Natural killer cell treated with Interleukin-12 subunit alpha and Interleukin-12 subunit beta and Interleukin-15 and Interleukin-18, amount 100 ng/mL, for 72 hours (primary cell): ENCODE measurements around the gene KRT74. TPM values are rescaled to one million over a fixed set of nuclear protein-coding genes. Genes with fewer than 3 reads are reported as not detected.
"Not testable (repeated sequence)": the region's sequence is repeated elsewhere in the genome, so short reads cannot be mapped to it uniquely, and the experiment has no call there.

ENCODE experiments used
- ATAC-seq, 2 donors: fragments of 150-1000 bp; cut with Tn5 transposase in 1 of 2; sonication (Bioruptor Pico), chemical (Tn5 transposase) in 1 of 2; 2 replicates each; pipeline ENCODE4 v1.10.0; 2021
- DNase-seq: peaks from one replicate; pipeline ENCODE4 v3.0.0; 2022; ENCODE audit warnings: low spot score
- H3K27ac Mint-ChIP-seq, 2 donors: 1 replicate in 1 of 2; 2 replicates in 1 of 2; pipeline ENCODE4 v1.8.0; 2022; ENCODE audit warnings: mixed read lengths in 2 of 2, mild to moderate bottlenecking in 1 of 2, moderate library complexity in 1 of 2
- H3K27me3 Mint-ChIP-seq, 2 donors: 1 replicate in 1 of 2; 2 replicates in 1 of 2; pipeline ENCODE4 v1.8.0; 2022; ENCODE audit warnings: mixed read lengths in 2 of 2
- H3K36me3 Mint-ChIP-seq: one replicate; pipeline ENCODE4 v1.8.0; 2022; ENCODE audit warnings: mixed read lengths
- H3K4me1 Mint-ChIP-seq, 2 donors: 1 replicate in 1 of 2; 2 replicates in 1 of 2; pipeline ENCODE4 v1.8.0; 2022; ENCODE audit warnings: low read depth in 2 of 2, mixed read lengths in 2 of 2, mild to moderate bottlenecking in 1 of 2
- H3K4me3 Mint-ChIP-seq: one replicate; pipeline ENCODE4 v1.8.0; 2022; ENCODE audit warnings: mixed read lengths
- H3K9me3 Mint-ChIP-seq: 2 replicates; pipeline ENCODE4 v1.8.0; 2022; ENCODE audit warnings: mixed read lengths
- total RNA-seq, 2 donors: library from RNA; stranded (reverse); gene quantifications; one replicate each; pipeline ENCODE4 v1.2.3, GENCODE V29; 2022

KRT74 gene
- total RNA-seq, 2 donors from 2014 or later, result not detected

DNA sequence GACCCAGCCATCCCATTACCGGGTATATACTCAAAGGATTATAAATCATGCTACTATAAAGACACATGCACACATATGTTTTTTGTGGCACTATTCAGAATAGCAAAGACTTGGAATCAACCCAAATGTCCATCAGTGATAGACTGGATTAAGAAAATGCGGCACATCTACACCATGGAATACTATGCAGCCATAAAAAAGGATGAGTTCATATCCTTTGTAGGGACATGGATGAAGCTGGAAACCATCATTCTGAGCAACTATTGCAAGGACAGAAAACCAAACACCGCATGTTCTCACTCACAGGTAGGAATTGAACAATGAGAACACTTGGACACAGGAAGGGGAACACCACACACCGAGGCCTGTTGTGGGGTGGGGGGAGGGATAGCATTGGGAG lies 20.6 kb upstream of the KRT74 start:
- not testable (repeated sequence) for H3K27ac Mint-ChIP-seq, H3K36me3 Mint-ChIP-seq, ATAC-seq

DNA sequence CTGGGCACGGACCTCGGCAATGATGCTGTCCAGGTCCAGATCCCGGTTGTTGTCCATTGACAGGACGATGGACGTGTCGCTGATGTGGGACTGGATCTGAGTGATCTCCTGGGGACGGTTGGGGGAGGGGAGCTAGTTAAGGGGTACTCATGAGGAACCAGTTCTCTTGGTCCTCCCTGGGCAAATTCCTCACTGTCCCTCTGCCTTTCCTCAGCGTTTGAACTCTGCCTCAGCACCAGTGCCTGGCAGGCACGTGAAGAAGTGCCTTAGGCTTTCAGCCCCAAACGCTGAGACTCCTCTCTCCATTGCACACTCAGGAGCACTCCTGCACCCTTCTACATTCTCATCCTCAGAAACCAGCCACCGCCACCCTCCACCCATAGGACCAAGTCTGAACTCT lies 17.9 kb upstream of the KRT74 start:
- Mint-ChIP-seq H3K27ac (no peak overlapping the region), H3K4me1 (peaks cover 10 to 11% of the 10 kb centered on the region in 2 donors), H3K36me3 (no peaks in the 10 kb centered on the region), H3K27me3 (peaks cover 0 to 7% of the 10 kb centered on the region in 2 donors), H3K4me3 (no peak overlapping the region), H3K9me3 (no peaks in the 10 kb centered on the region)
- ATAC-seq (no peak), DNase-seq (no peak)

More for the DNA sequence above, 20.6 kb upstream of the KRT74 start:
- not testable (repeated sequence) for H3K4me1 Mint-ChIP-seq, H3K27me3 Mint-ChIP-seq, H3K4me3 Mint-ChIP-seq, H3K9me3 Mint-ChIP-seq, DNase-seq

DNA sequence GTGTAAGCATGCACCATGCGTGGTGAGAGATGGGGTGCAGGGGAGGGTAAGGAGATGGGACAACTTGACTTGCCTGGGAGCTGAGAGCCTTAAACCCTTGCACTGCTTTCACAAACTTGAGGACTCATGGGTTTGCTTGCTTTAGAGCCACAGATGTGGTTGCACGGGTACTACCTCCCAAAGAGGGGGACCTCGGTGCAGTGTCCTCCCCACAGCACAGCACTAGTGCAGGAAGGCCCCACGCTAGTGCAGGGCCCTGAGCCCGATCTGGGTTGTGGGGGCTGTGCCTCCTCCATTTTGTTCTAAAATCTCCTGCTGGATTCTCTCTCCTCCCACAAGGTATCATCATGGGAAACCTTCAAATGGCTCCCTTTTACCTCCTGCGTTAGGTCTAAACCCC lies 16.4 kb upstream of the KRT74 start:
- no peaks in the 10 kb centered on the region for H3K36me3 Mint-ChIP-seq
- no peak for DNase-seq

DNA sequence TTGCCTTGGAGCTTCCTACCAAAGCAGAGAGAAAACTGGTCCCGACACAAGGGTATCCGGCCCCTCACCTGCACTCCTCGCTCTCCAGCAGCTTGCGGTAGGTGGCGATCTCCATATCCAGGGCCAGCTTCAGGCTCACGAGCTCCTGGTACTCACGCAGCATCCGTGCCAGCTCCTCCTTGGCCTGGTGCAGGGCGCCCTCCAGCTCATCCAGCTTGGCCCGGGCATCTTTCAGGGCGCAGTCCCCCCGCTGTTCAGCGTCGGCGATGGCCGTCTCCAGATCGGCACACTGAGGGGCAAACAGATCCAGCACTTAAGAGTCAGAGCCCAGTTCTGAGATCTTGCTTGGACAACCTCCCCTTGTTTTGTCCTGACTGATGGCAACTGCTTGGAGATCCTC lies 13.9 kb upstream of the KRT74 start:
- DNase-seq, result no peak

More for the DNA sequence above, 16.4 kb upstream of the KRT74 start:
- H3K27ac Mint-ChIP-seq, result no peak overlapping the region
- H3K9me3 Mint-ChIP-seq, result no peaks in the 10 kb centered on the region
- no peak for ATAC-seq
- H3K27me3 Mint-ChIP-seq, result peaks cover 0 to 7% of the 10 kb centered on the region in 2 donors
- peaks cover 22 to 23% of the 10 kb centered on the region in 2 donors for H3K4me1 Mint-ChIP-seq
- H3K4me3 Mint-ChIP-seq, result no peak overlapping the region

DNA sequence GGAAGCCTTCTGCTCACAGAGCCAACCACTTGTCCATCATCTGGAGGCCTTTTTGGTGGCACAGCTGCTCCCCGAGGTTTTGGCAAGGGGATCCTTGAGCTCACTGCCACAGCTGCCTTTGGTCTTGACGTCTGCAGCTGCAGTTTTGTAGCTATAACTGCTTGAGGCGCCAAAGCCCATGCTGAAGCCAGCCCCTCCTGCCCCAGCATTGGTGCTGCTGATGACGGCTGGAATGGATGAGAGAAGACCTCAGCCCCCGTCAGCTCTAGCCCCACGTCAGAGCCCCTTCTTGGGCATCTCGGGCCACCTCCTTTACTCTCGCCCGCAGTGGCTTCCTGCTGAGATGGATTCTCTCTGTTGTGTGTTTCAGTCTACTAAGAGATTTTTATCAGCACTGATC lies 12.3 kb upstream of the KRT74 start:
- DNase-seq, result no peak
- peaks cover 29 to 33% of the 10 kb centered on the region in 2 donors for H3K4me1 Mint-ChIP-seq
- no peaks in the 10 kb centered on the region for H3K9me3 Mint-ChIP-seq
- no peaks in the 10 kb centered on the region for H3K27me3 Mint-ChIP-seq
- H3K4me3 Mint-ChIP-seq, result no peak overlapping the region
- H3K36me3 Mint-ChIP-seq, result no peaks in the 10 kb centered on the region
- ATAC-seq, result peak in 1 of 2 donors; percentile 29
- no peak overlapping the region for H3K27ac Mint-ChIP-seq

More for the DNA sequence above, 13.9 kb upstream of the KRT74 start:
- peaks cover 0 to 7% of the 10 kb centered on the region in 2 donors for H3K27me3 Mint-ChIP-seq
- no peaks in the 10 kb centered on the region for H3K9me3 Mint-ChIP-seq
- H3K36me3 Mint-ChIP-seq, result no peaks in the 10 kb centered on the region
- ATAC-seq, result no peak
- H3K27ac Mint-ChIP-seq, result no peak overlapping the region
- H3K4me1 Mint-ChIP-seq, result peaks cover 29 to 33% of the 10 kb centered on the region in 2 donors
- H3K4me3 Mint-ChIP-seq, result no peak overlapping the region

DNA sequence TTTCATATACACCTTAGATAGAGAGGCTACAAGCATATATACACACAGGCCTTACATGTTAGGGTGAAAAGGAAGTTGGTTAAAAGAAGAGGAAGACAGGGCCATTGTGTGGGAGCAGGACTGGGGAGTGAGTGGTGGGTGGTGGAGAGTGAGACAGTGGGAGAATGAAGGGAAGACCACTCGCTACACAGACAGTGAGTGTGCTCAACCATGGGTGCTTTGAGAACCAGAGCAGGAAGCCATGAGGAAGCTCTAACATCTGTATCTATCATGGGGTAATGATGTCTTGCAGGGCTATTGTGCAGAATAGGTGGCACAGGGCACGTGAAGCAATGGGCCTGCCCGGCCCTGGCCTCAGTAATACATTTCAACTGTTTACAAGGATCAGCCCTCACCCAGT lies 11.4 kb upstream of the KRT74 start:
- H3K9me3 Mint-ChIP-seq, result no peaks in the 10 kb centered on the region
- H3K4me1 Mint-ChIP-seq, result peaks cover 32 to 33% of the 10 kb centered on the region in 2 donors
- H3K27ac Mint-ChIP-seq, result no peak overlapping the region
- no peaks in the 10 kb centered on the region for H3K27me3 Mint-ChIP-seq
- no peaks in the 10 kb centered on the region for H3K36me3 Mint-ChIP-seq
- DNase-seq, result no peak
- no peak for ATAC-seq
- no peak overlapping the region for H3K4me3 Mint-ChIP-seq

DNA sequence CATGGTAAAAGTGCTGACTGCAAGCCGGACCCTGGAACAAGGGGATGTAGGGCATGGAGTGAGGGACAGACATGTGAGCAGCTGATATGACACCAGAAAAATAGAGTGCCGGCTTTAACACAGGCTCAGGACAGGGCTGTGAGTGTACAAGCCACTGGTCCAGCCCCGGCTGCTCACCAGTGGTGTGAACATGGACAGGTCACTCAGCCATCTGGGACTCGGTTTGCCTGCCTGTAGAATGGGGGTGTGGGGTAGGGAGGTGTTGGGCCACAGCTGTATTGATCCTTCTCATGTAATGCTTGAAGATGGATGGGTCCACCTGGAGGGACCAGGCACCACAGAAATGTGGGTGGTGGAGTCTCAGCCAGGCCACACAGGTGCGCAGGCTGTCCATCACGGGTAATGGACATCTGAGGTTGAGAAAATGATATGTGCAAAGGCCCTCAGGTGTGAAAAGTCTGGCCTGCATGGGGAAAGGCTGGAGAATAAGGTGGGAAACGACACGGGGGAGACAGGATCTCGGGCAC lies 10.6 kb upstream of the KRT74 start:
- Mint-ChIP-seq H3K9me3 (no peaks in the 10 kb centered on the region), H3K4me3 (no peak overlapping the region), H3K27ac (no peak overlapping the region), H3K36me3 (no peaks in the 10 kb centered on the region), H3K27me3 (no peaks in the 10 kb centered on the region), H3K4me1 (peaks cover 32 to 33% of the 10 kb centered on the region in 2 donors)
- ATAC-seq, result no peak
- no peak for DNase-seq

DNA sequence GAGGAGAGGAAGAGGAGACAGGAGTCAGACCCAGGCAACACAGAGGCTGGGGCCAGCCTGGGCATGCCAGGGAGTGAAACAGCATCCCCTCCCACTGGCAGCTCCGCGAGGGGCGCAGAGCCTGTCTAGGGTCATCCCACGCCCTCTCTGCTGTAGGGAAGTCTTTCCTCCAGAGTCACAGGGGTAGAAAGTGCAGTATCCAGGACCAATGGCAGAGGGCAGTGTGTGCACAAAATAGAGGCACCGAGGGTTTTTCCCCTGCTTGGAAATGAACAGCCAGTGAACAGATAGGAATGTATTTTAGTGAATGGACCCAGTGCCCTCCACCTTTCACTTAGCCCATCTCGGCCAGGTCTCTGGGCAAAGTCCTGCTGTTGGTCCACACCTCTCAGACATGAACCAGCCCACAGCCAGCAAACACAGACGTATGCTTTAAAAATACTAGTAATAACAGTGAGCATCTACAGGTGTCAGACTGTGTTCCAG lies 9.4 kb upstream of the KRT74 start:
- H3K27me3 Mint-ChIP-seq, result no peaks in the 10 kb centered on the region
- peaks cover 32 to 33% of the 10 kb centered on the region in 2 donors for H3K4me1 Mint-ChIP-seq
- no peaks in the 10 kb centered on the region for H3K9me3 Mint-ChIP-seq
- H3K4me3 Mint-ChIP-seq, result no peak overlapping the region
- DNase-seq (no peak), ATAC-seq (peak; percentile 67 to 82)
- no peaks in the 10 kb centered on the region for H3K36me3 Mint-ChIP-seq
- H3K27ac Mint-ChIP-seq, result no peak overlapping the region

DNA sequence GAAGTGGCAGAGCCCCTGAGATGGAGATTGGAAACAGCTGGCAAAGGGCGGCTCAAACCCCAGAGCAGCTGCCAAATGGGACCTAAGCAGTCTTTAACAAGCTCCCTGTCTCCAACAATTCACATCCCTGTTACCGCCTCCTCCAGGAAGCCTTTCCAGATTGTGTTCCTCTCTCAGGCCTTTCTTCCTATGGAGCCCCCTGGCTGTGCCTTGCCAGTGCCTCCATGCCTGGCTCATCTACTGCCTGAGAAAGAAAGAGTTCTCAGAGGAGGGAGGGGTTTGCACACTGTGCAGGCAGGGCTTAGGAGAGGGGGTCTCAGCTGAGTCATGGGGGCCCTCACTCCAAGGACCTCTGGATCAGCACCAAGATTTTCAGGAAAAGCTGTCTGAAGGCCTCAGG lies 8.8 kb upstream of the KRT74 start:
- H3K4me3 Mint-ChIP-seq, result no peak overlapping the region
- H3K27me3 Mint-ChIP-seq, result no peaks in the 10 kb centered on the region
- no peaks in the 10 kb centered on the region for H3K36me3 Mint-ChIP-seq
- H3K4me1 Mint-ChIP-seq, result peaks cover 32% of the 10 kb centered on the region in 2 donors
- no peak for ATAC-seq
- H3K27ac Mint-ChIP-seq, result no peak overlapping the region
- no peak for DNase-seq
- H3K9me3 Mint-ChIP-seq, result no peaks in the 10 kb centered on the region

DNA sequence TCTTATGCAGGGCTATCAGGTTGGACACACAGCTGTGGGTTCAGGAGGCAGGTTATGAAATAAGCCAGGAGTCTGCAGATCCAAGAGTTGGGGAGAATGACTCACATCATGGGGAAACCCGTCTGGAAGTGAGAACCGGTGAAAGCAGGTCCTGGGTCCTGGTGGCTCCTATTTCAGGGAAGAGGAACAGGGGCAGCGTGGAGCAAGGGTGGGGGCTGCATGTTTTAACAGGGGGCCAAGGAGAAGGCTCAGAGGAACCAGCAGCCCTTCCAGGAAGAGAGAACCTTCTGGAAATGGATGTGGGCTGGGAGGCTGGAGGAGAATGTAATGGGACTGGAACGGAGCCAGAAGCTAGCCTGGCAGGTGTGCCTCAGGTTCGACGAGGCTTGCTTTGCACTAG lies 7.8 kb upstream of the KRT74 start:
- H3K4me1 Mint-ChIP-seq, result peaks cover 24 to 25% of the 10 kb centered on the region in 2 donors
- ATAC-seq, result no peak
- no peaks in the 10 kb centered on the region for H3K9me3 Mint-ChIP-seq
- H3K4me3 Mint-ChIP-seq, result no peak overlapping the region
- H3K27me3 Mint-ChIP-seq, result peaks cover 0 to 3% of the 10 kb centered on the region in 2 donors
- H3K36me3 Mint-ChIP-seq, result no peaks in the 10 kb centered on the region
- no peak for DNase-seq
- H3K27ac Mint-ChIP-seq, result no peak overlapping the region

DNA sequence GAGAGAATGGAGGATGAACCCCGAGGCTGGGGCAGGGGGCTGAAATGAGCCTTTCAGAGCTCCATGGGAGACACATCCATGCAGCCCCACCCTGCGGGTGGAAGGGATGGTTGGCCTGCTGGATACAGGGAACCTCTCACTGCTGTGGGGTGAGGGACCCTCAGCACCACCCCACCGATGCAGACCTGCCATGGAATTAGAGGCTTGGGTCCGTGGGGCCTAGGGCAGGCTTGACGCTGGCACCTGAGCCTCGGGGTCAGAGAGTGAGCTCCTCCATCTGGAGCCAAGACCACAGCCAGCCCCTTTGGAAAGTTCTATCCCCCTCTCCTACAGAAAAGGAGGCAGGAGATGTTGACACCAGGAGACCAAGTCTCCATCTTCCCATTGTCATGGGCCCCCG lies 7.4 kb upstream of the KRT74 start:
- Mint-ChIP-seq H3K27me3 (peaks cover 0 to 3% of the 10 kb centered on the region in 2 donors), H3K9me3 (no peaks in the 10 kb centered on the region), H3K27ac (no peak overlapping the region), H3K4me3 (no peak overlapping the region), H3K4me1 (peaks cover 24 to 25% of the 10 kb centered on the region in 2 donors), H3K36me3 (no peaks in the 10 kb centered on the region)
- DNase-seq (no peak), ATAC-seq (no peak)

DNA sequence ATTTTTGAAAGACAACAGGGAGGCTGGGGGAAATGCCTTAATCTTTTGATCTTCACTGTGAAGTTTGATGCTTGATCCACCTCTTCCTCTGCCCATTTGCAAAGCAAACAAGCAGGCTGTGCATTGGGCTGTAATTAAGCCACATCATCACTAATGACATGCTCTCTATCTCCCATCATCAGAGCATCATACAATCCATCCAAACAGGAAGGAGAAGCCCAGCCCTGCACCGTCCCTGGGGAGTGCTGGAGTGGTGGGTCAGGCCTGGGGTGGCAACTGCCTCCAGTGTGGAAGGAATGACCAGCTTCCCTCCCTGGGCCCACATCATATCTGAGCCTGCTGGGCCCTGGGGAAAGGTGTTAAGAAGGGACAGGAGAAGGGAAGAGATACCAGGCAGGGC lies 6.9 kb upstream of the KRT74 start:
- Mint-ChIP-seq H3K9me3 (no peaks in the 10 kb centered on the region), H3K4me1 (peaks cover 27% of the 10 kb centered on the region in 2 donors), H3K27ac (no peak overlapping the region), H3K27me3 (peaks cover 0 to 3% of the 10 kb centered on the region in 2 donors), H3K4me3 (no peak overlapping the region), H3K36me3 (no peaks in the 10 kb centered on the region)
- ATAC-seq, result no peak
- no peak for DNase-seq

DNA sequence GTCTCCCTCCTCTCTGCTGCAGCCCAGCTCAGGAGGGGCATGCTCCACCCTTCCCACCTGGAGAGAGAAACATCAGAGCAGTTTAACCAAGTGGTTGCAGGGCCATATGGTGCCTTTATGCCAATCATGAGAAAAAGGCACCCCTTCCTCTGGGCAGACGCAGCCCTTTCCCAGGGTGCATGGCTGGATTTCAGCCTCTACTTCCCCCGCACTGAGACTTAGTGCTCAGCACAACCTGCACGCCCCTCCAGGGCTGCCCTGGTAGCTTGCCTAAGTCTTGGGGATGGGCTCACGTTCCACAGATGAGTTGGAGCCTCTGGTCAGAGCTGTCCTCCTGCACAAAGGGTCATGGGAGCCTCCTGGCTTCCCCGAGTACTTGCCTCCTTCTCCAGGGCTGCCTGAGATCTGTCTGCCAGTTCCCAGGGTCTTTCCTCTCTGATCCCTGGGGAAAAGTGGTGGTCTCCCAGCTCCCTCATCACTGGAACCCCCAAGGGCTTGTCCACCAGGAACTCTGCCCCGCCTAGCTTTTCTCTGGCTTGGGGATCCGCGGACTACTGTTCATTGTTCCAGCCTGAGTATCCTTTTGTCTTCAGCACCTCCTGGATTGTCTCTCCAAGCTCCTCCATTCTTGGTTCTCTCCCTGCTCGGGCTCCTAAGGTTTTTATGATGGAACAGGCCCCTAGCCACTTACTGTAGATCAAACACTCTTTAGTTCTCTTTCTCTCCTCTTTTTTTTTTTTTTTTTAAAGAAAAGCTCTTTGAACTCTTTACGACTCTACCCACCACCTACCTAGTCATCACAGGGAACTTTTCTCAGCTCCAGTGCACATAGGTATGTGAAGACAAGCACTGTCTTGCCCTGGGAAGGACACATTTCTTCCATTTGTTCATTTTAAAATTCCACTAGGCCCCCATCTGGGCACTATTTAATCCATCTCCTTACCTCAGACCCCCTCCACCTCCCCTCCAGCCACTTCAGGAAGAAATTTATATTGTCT lies 6.1 kb upstream of the KRT74 start:
- Mint-ChIP-seq H3K36me3 (no peaks in the 10 kb centered on the region), H3K4me3 (no peak overlapping the region), H3K9me3 (no peaks in the 10 kb centered on the region), H3K27ac (no peak overlapping the region), H3K27me3 (peaks cover 0 to 3% of the 10 kb centered on the region in 2 donors), H3K4me1 (peaks cover 25 to 26% of the 10 kb centered on the region in 2 donors)
- DNase-seq (no peak), ATAC-seq (no peak)

DNA sequence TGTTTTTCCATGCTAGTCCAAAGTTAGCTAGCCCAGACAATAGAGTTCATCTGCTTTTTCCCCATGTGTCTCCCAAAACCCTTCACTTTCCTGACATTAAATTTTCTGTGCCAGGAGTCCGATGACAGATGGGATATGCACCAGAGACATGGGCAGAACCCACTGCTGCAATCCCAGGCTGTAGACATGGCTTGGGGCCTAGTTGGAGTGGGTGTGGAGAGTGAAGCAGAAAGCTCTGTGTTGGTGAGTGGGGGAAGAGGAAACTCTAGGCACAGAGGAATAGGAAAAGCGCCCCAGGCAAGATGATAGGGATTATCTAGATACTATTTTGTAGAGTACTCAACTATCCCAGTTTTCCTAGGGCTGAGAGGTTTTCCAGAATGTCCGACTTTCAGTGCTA lies 4.8 kb upstream of the KRT74 start:
- H3K4me1 Mint-ChIP-seq, result peaks cover 17 to 26% of the 10 kb centered on the region in 2 donors
- DNase-seq (no peak), ATAC-seq (no peak)
- no peak overlapping the region for H3K4me3 Mint-ChIP-seq
- H3K27ac Mint-ChIP-seq, result no peak overlapping the region
- peaks cover 0 to 3% of the 10 kb centered on the region in 2 donors for H3K27me3 Mint-ChIP-seq
- no peaks in the 10 kb centered on the region for H3K36me3 Mint-ChIP-seq
- no peaks in the 10 kb centered on the region for H3K9me3 Mint-ChIP-seq
